A549 (cell line): ENCODE results near the gene EDA.

Source experiments
- CTCF ChIP-seq: fragments of >200 bp; sonication (Bioruptor Twin); formaldehyde crosslinking; IDR thresholded peaks from 3 replicates; pipeline ENCODE4 v1.5.1; 2016
- HMGXB4 ChIP-seq: fragments of 250-450 bp; sonication (Bioruptor Pico); IDR thresholded peaks from 2 replicates; pipeline ENCODE4 v1.5.0; 2021; ENCODE audit warnings: mild to moderate bottlenecking, moderate library complexity, borderline replicate concordance
- HOXB5 ChIP-seq: fragments of 250-450 bp; sonication (Bioruptor Pico); IDR thresholded peaks from 2 replicates; pipeline ENCODE4 v1.5.0; 2020; ENCODE audit warnings: mild to moderate bottlenecking, moderate library complexity
- JUN ChIP-seq, 2 experiments: fragments of >200 bp; sonication (Bioruptor Twin); formaldehyde crosslinking; IDR thresholded peaks; 2 replicates in 1 of 2; 3 replicates in 1 of 2; pipeline ENCODE4 v1.6.1; 2016 to 2017
- KDM1A ChIP-seq: fragments of 200-600 bp; sonication (generic); IDR thresholded peaks from 2 replicates; pipeline ENCODE4 v1.6.1; 2016; ENCODE audit warnings: low read depth, mild to moderate bottlenecking
- NR3C1 ChIP-seq: fragments of >200 bp; sonication (Bioruptor Twin); formaldehyde crosslinking; IDR thresholded peaks from 3 replicates; pipeline ENCODE4 v1.6.1; 2017
- POLR2A ChIP-seq: IDR thresholded peaks from 2 replicates; pipeline ENCODE4 v1.6.1; 2012; ENCODE audit warnings: mild to moderate bottlenecking, low read length
- RCOR1 ChIP-seq: fragments of 150-350 bp; IDR thresholded peaks from 2 replicates; pipeline ENCODE4 v1.6.1; 2014; ENCODE audit warnings: antibody characterized with exemption, low read length, low read depth
- REST ChIP-seq: fragments of 200-600 bp; sonication (generic); IDR thresholded peaks from 2 replicates; pipeline ENCODE4 v1.6.1; 2016; ENCODE audit warnings: antibody characterized with exemption, mild to moderate bottlenecking, moderate library complexity
- RFX5 ChIP-seq: fragments of 450-650 bp; IDR thresholded peaks from 2 replicates; pipeline ENCODE4 v1.7.1; 2014; ENCODE audit warnings: antibody characterized with exemption, mild to moderate bottlenecking, moderate library complexity
- SMC3 ChIP-seq: fragments of >200 bp; sonication (Bioruptor Twin); formaldehyde crosslinking; IDR thresholded peaks from 3 replicates; pipeline ENCODE4 v1.6.1; 2018; ENCODE audit warnings: inconsistent platforms

- TF ChIP-seq CTCF (no peak), POLR2A (no peak), RFX5 (no peak), SMC3 (no peak), KDM1A (no peak), RCOR1 (no peak), HMGXB4 (CRISPR knock-in tag) (no peak), HOXB5 (no peak), JUN (IDR thresholded peaks at IDR 0.05) (no peak), REST (no peak), NR3C1 (no peak)
Measured at GRCh38 chrX:69914781-69915180, 298.9 kb downstream of the EDA start.
